MCF 10A (cell line): ENCODE data around the gene SCAP. TPM values are rescaled to one million over a fixed set of nuclear protein-coding genes. Genes with fewer than 3 reads are reported as not detected.

Experiments
- BruUV-seq: library from RNA; stranded (reverse); fragments of 400-500 nt; replicated peaks from 2 replicates; lab custom pipeline; 2021; lab: Mats Ljungman, UMichigan
- CTCF ChIA-PET: fragments of 300-600 bp; sonication (Branson Sonifier 250); formaldehyde crosslinking; extraction: SDS; loops from one replicate; lab custom pipeline; 2021; ENCODE audit warnings: antibody characterized with exemption, inconsistent platforms; lab: Yijun Ruan, JAX
- POLR2A ChIA-PET: fragments of 300-600, 350-650 bp; sonication (Branson Sonifier 250); formaldehyde crosslinking; extraction: SDS; loops from one replicate; lab custom pipeline; 2020; ENCODE audit warnings: antibody characterized with exemption, inconsistent platforms; lab: Yijun Ruan, JAX
- DNase-seq: peaks from one replicate; pipeline ENCODE4 v3.0.0-alpha.2; 2018; ENCODE audit not compliant: unreplicated experiment
- H3K27ac Mint-ChIP-seq: one replicate; pipeline ENCODE4 v1.8.0; 2022; ENCODE audit warnings: mild to moderate bottlenecking, low read depth, mixed read lengths; ENCODE audit not compliant: unreplicated experiment
- H3K27me3 Mint-ChIP-seq: one replicate; pipeline ENCODE4 v1.8.0; 2022; ENCODE audit warnings: mixed read lengths; ENCODE audit not compliant: insufficient read depth, unreplicated experiment
- H3K36me3 Mint-ChIP-seq: one replicate; pipeline ENCODE4 v1.8.0; 2022; ENCODE audit warnings: mild to moderate bottlenecking, moderate library complexity, mixed read lengths; ENCODE audit not compliant: insufficient read depth, unreplicated experiment
- H3K4me1 Mint-ChIP-seq: one replicate; pipeline ENCODE4 v1.8.0; 2022; ENCODE audit warnings: mixed read lengths; ENCODE audit not compliant: insufficient read depth, unreplicated experiment
- H3K4me3 Mint-ChIP-seq: one replicate; pipeline ENCODE4 v1.8.0; 2022; ENCODE audit warnings: mild to moderate bottlenecking, moderate library complexity, mixed read lengths; ENCODE audit not compliant: unreplicated experiment
- H3K9me3 Mint-ChIP-seq: one replicate; pipeline ENCODE4 v1.8.0; 2022; ENCODE audit warnings: mixed read lengths; ENCODE audit not compliant: unreplicated experiment
- intact Hi-C: fragments of 100-400 bp; cut with micrococcal nuclease; formaldehyde crosslinking; loops from 2 replicates; pipeline ENCODE4 v1.14.1; 2022
- total RNA-seq: library from RNA; stranded (reverse); gene quantifications from 2 replicates; pipeline ENCODE4 v1.2.3, GENCODE V29; 2022
- TF ChIP-seq, protein P1 (sequence below): fragments of 200-600 bp; IDR thresholded peaks from one replicate; pipeline ENCODE4 v1.8.0; 2022; ENCODE audit warnings: antibody characterized with exemption, mild to moderate bottlenecking; ENCODE audit not compliant: unreplicated experiment

The SCAP gene
- total RNA-seq, 1 experiment from 2014 or later = 87.8 TPM

DNA sequence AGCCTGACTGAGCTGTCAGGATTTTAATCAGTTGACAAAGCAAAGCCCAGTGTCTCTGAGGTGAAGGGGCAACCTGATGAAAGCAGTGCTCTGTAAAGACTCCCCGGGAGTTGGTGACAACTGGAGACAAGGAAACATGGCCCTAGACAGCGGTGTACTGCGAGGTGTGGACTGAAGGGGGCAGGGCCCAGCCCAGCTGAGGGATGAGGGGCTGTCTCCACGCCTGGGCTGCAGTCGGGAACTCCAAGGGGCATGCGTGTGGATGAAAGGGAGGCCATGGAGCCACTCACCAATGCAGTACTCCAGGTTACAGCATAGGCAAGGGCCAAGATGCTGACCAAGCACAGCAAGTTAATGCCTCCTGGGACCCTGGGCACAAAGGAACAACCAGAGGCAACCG lies 45.1 kb downstream of the SCAP start:
- TF ChIP-seq, protein P1, sequence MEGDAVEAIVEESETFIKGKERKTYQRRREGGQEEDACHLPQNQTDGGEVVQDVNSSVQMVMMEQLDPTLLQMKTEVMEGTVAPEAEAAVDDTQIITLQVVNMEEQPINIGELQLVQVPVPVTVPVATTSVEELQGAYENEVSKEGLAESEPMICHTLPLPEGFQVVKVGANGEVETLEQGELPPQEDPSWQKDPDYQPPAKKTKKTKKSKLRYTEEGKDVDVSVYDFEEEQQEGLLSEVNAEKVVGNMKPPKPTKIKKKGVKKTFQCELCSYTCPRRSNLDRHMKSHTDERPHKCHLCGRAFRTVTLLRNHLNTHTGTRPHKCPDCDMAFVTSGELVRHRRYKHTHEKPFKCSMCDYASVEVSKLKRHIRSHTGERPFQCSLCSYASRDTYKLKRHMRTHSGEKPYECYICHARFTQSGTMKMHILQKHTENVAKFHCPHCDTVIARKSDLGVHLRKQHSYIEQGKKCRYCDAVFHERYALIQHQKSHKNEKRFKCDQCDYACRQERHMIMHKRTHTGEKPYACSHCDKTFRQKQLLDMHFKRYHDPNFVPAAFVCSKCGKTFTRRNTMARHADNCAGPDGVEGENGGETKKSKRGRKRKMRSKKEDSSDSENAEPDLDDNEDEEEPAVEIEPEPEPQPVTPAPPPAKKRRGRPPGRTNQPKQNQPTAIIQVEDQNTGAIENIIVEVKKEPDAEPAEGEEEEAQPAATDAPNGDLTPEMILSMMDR = no peak
- Mint-ChIP-seq H3K27me3 (no peaks in the 10 kb centered on the region), H3K4me3 (no peak overlapping the region), H3K4me1 (no peaks in the 10 kb centered on the region), H3K36me3 (peaks cover 58% of the 10 kb centered on the region), H3K27ac (no peak overlapping the region), H3K9me3 (no peaks in the 10 kb centered on the region)
- ChIA-PET POLR2A (interaction anchor here (0.8 kb wide), 1 partner anchor 13 kb away, joined by 3 read pairs; no protein-coding TSS in a partner anchor), CTCF (interaction anchor here (0.7 to 2.7 kb wide), 2 partner anchors 9 kb away, joined by 3 to 15 read pairs; no protein-coding TSS in a partner anchor)
- BruUV-seq = no TSS peak
- intact Hi-C loops = no loop called here
- no peak for DNase-seq

DNA sequence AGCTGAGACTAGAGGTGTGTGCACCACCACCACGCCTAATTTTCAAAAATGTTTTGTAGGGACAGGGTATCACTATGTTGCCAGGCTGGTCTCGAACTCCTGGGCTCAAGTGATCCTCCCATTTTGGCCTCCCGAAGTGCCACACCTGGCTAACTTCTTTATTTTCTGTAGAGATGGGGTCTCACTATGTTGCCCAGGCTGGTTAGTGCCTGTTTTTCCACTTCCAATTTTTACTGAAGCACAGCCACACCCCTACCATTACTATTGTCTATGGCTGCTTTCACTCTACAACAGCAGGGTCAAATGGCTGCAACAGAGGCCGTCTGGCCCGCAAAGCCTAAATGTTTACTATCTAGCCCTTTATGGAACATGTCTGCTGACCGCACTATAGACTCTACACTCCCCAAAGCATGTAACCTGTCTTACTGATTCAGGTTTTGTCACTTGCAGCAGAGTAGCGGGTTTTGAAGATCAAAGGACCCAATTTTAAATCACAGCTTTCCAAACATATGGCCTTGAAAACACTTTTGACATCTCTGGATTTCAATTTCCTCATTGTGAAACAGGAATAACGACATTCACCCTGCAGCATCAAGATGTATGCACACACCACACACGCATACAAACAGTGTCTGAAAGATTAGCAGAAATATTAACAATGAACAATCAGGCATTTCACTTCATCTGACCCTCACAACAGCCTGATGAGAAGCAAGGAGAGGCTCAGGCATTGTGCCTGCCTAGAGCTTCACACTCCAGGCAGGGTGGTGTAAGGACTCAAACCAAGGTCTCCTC lies 46.1 kb downstream of the SCAP start:
- Mint-ChIP-seq H3K4me3 (no peak overlapping the region), H3K36me3 (peaks cover 61% of the 10 kb centered on the region), H3K27ac (no peak overlapping the region), H3K27me3 (no peaks in the 10 kb centered on the region), H3K9me3 (no peaks in the 10 kb centered on the region), H3K4me1 (no peaks in the 10 kb centered on the region)
- no peak for DNase-seq
- BruUV-seq = no TSS peak
- TF ChIP-seq, protein P1 = no peak
- CTCF ChIA-PET = interaction anchor here (2.7 kb wide), 1 partner anchor 8 kb away, joined by 15 read pairs; no protein-coding TSS in a partner anchor
- intact Hi-C loops = no loop called here
- POLR2A ChIA-PET = interaction anchor here (1.2 kb wide), 1 partner anchor 46 kb away, joined by 3 read pairs; the partner anchor contains the start of gene SCAP

DNA sequence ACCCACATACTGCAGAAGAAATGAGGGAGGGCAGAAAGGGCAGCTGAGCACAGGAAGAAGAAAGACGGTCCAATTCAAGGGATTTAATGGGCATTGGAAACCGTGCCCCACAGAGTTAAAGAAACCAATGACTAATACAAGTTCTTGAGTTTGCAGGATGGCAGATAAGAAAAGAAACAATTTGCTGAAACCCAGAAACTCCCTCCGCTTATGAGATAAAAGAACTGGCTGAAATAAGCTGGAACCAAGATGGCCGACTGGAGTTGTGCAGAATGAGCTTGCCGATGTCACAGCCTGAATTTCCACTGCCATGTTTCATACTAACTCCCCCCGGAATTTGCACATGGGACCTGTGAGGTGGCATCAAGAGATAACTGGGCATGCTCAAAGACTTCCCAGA lies 47.1 kb downstream of the SCAP start:
- H3K36me3 Mint-ChIP-seq = peaks cover 52% of the 10 kb centered on the region
- no peaks in the 10 kb centered on the region for H3K9me3 Mint-ChIP-seq
- H3K4me1 Mint-ChIP-seq = no peaks in the 10 kb centered on the region
- ChIA-PET POLR2A (interaction anchor here (1.2 kb wide), 1 partner anchor 47 kb away, joined by 3 read pairs; the partner anchor contains the start of gene SCAP), CTCF (interaction anchor here (0.5 to 1.2 kb wide), 2 partner anchors 25 to 48 kb away, joined by 3 to 4 read pairs; no protein-coding TSS in a partner anchor)
- peak overlapping the region; percentile 69 for H3K27ac Mint-ChIP-seq
- TF ChIP-seq, protein P1 = no peak
- DNase-seq = no peak
- intact Hi-C loops = no loop called here
- H3K27me3 Mint-ChIP-seq = no peaks in the 10 kb centered on the region
- H3K4me3 Mint-ChIP-seq = no peak overlapping the region
- BruUV-seq = no TSS peak

DNA sequence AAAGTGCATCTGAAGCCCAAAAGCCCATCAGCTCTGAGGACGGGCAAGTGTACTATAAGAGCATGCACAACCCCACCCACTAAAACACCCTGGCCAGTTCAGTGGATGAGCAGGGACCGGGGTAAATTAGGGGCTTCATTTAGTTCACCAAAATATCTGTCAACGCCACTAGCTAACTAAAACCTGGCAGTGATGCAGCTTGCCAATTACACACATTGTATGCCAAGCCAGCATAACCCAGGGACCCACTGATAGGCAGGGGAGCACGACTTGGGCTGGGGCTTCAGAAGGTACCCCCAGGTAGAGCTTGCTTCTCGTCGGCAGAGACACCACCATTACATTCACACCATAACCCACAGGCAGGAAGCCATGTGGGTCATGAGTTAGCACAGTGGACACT lies 47.9 kb downstream of the SCAP start:
- Mint-ChIP-seq H3K4me1 (no peaks in the 10 kb centered on the region), H3K27me3 (no peaks in the 10 kb centered on the region), H3K27ac (no peak overlapping the region), H3K36me3 (peaks cover 44% of the 10 kb centered on the region), H3K9me3 (no peaks in the 10 kb centered on the region), H3K4me3 (no peak overlapping the region)
- no peak for DNase-seq
- TF ChIP-seq, protein P1 = no peak
- ChIA-PET CTCF (interaction anchor here (1.2 kb wide), 1 partner anchor 48 kb away, joined by 4 read pairs; no protein-coding TSS in a partner anchor), POLR2A (no interaction called here)
- intact Hi-C loops = no loop called here
- BruUV-seq = no TSS peak
